GM10248 (cell line): ENCODE measurements around the gene BMP6.

Experiments used
- CTCF ChIA-PET: fragments of 300-600 bp; sonication (Branson Sonifier 250); formaldehyde crosslinking; extraction: SDS; loops from one replicate; lab custom pipeline; 2021; ENCODE audit warnings: antibody characterized with exemption; lab: Yijun Ruan, JAX
- POLR2A ChIA-PET: fragments of 350-650 bp; sonication (Branson Sonifier 250); formaldehyde crosslinking; extraction: SDS; loops from one replicate; lab custom pipeline; 2020; ENCODE audit warnings: antibody characterized with exemption; lab: Yijun Ruan, JAX
- DNase-seq: peaks from one replicate; pipeline ENCODE4 v3.0.0; 2012; ENCODE audit errors: extremely low spot score
- CTCF ChIP-seq: IDR thresholded peaks from 2 replicates; pipeline ENCODE4 v1.5.1; 2012; ENCODE audit warnings: mild to moderate bottlenecking, low read depth; ENCODE audit errors: extremely low read depth, missing control alignments, control extremely low read depth

BMP6 gene

GRCh38 chr6:7805850-7806214, 79.9 kb downstream of the BMP6 start:
- POLR2A ChIA-PET = no interaction called here
- no peak for TF ChIP-seq CTCF
- CTCF ChIA-PET = no interaction called here
- DNase-seq = no peak

GRCh38 chr6:7806711-7807110, 80.8 kb downstream of the BMP6 start:
- DNase-seq = no peak
- no peak for TF ChIP-seq CTCF
- CTCF ChIA-PET = no interaction called here
- POLR2A ChIA-PET = no interaction called here

GRCh38 chr6:7809346-7809745, 83.4 kb downstream of the BMP6 start:
- no peak for TF ChIP-seq CTCF
- ChIA-PET CTCF (interaction anchor here (1.5 kb wide), 1 partner anchor 10 kb away, joined by 3 read pairs; no protein-coding TSS in a partner anchor), POLR2A (no interaction called here)
- DNase-seq = no peak

- ChIA-PET CTCF (no interaction called here), POLR2A (no interaction called here)
- no peak for TF ChIP-seq CTCF
- DNase-seq = no peak
Observed at GRCh38 chr6:7811441-7811840, 85.5 kb downstream of the BMP6 start.

GRCh38 chr6:7812623-7813022, 86.7 kb downstream of the BMP6 start:
- ChIA-PET POLR2A (no interaction called here), CTCF (no interaction called here)
- DNase-seq = no peak
- TF ChIP-seq CTCF = no peak

GRCh38 chr6:7813193-7813592, 87.3 kb downstream of the BMP6 start:
- no peak for DNase-seq
- TF ChIP-seq CTCF = no peak
- POLR2A ChIA-PET = interaction anchor here (0.6 kb wide), 1 partner anchor 29 kb away, joined by 4 read pairs; no protein-coding TSS in a partner anchor
- CTCF ChIA-PET = no interaction called here

GRCh38 chr6:7813704-7814103, 87.8 kb downstream of the BMP6 start:
- ChIA-PET CTCF (no interaction called here), POLR2A (interaction anchor here (0.6 kb wide), 1 partner anchor 29 kb away, joined by 4 read pairs; no protein-coding TSS in a partner anchor)
- TF ChIP-seq CTCF = no peak
- DNase-seq = no peak
